ENCODE results near the gene RHBG.

The RHBG gene

DNA sequence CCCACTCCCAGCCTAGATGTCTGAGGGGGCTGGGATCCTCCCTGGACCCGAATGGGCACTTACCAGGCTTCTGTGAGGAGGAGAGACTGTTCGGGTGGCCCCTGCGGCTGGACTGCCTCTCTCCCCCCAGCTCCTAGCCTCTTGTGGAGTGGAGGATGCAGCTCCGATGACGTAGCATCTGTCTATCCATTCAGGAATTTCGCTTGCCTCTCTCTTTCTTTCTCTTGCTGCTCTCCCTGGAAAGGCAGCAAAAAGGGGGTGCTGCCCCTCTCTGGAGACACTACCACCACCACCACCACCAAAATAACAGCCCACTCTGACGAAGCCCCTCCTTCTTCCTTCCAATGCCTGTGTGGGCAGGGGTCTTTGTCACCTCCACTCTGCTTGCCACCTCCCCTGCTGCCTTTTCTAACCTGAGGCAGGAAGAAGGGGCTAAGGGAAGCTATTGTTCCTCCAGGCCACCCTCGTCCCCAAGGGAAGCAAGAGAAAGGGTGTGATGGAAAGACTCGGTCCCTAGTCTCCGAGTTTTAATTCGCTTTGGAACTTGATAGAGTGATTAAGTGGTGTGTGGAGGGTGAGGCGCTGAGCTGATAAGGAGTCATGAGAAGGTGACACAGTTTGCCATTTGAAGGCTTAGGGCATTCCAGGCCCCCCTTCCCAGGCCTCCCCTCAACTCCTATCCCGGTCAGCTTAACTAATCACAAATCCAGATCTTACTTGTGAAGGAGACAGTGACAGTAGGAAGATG is 60.5 kb downstream of the RHBG start:
- FAIRE-seq, result no peak

GRCh38 chr1:156430303-156430702 is 61.3 kb downstream of the RHBG start:
- no peak for FAIRE-seq

GRCh38 chr1:156430866-156431265 is 61.9 kb downstream of the RHBG start:
- no peak for FAIRE-seq

DNA sequence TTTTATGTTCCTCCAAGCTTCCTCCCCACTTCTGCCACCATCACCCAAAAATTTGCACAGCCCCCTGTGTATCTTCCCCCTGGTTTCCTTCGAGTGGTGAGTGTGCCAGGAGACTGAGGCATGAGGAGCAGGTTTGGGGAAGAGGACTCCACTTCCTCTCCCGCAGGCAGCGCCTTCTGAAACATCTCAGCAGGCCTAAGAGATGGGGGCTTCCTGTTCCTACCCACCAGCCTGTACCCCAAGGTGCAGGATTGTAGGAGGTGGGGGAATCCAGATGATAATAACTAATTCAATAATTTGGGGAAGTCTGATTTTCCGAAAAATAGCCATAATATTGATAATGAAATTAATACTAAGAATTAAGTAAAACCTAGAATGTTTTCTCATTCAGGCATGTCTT is 62.4 kb downstream of the RHBG start:
- FAIRE-seq, result no peak

- FAIRE-seq, result no peak
Observed at GRCh38 chr1:156431769-156432668, 63.0 kb downstream of the RHBG start.

DNA sequence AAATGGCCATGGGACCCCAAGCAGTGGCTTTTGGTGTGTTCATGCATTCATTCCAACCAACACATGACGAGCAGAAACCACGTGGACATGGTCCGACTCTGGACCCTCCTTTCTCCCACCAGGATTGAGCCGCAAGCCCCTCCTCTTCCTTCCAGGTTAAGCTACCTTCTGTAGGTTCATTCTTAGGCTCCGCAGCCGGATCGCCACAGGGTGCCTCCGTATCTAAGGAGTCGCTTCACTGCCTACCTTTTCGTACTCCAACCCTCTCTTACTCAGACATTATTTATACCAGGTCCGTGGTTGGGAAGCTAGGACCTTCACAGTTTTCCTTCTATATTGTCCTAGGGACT is 63.6 kb downstream of the RHBG start:
- FAIRE-seq, result no peak

- no peak for FAIRE-seq
Observed at GRCh38 chr1:156433032-156433431, 64.0 kb downstream of the RHBG start.

- no peak for FAIRE-seq
Observed at GRCh38 chr1:156433602-156434001, 64.6 kb downstream of the RHBG start.

Data from TTC549 (cell line).